ES-I3 (cell line): ENCODE data around the gene NRP2.

Source experiments
- H3K36me3 ChIP-seq: 2 replicates; pipeline ENCODE4 v1.6.1; 2013; ENCODE audit warnings: mild to moderate bottlenecking, low read length, control low read depth, moderate library complexity; ENCODE audit not compliant: insufficient read depth
- H3K4me1 ChIP-seq: 2 replicates; pipeline ENCODE4 v1.6.1; 2013; ENCODE audit warnings: mild to moderate bottlenecking, control low read depth, low read length; ENCODE audit not compliant: insufficient read depth
- H3K9ac ChIP-seq: 2 replicates; pipeline ENCODE4 v1.6.1; 2013; ENCODE audit warnings: low read depth, mild to moderate bottlenecking, low read length, moderate library complexity
- H3K9me3 ChIP-seq: 2 replicates; pipeline ENCODE4 v1.6.1; 2013; ENCODE audit warnings: mild to moderate bottlenecking, low read length, moderate library complexity; ENCODE audit not compliant: control insufficient read depth, insufficient read depth

NRP2 gene

GRCh38 chr2:205811387-205811786, 129.1 kb downstream of the NRP2 start:
- no peaks in the 10 kb centered on the region for H3K9me3 ChIP-seq
- no peaks in the 10 kb centered on the region for H3K36me3 ChIP-seq
- no peaks in the 10 kb centered on the region for H3K4me1 ChIP-seq
- H3K9ac ChIP-seq = no peak overlapping the region

DNA sequence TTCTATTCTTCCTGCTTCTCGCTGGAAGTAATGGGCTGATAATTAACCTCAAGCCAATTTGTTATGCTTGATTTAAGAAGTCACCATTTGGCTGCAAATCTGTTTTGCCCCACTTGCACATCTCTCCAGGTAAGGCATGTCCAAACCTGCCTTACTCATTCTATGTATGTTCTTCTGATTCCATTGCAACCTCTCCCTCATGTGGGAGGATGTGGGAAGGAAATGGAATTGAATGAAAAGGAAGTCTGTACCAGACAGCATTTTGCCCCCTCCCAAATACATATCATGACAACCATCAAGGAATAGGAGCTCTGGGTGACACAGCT, 131.7 kb downstream of the NRP2 start:
- no peaks in the 10 kb centered on the region for H3K9me3 ChIP-seq
- H3K9ac ChIP-seq = no peak overlapping the region
- no peaks in the 10 kb centered on the region for H3K4me1 ChIP-seq
- H3K36me3 ChIP-seq = no peaks in the 10 kb centered on the region

GRCh38 chr2:205815673-205816072, 133.4 kb downstream of the NRP2 start:
- Histone ChIP-seq H3K9ac (no peak overlapping the region), H3K9me3 (no peaks in the 10 kb centered on the region), H3K4me1 (no peaks in the 10 kb centered on the region), H3K36me3 (no peaks in the 10 kb centered on the region)

GRCh38 chr2:205816268-205816667, 134.0 kb downstream of the NRP2 start:
- H3K9me3 ChIP-seq = no peaks in the 10 kb centered on the region
- no peak overlapping the region for H3K9ac ChIP-seq
- H3K36me3 ChIP-seq = no peaks in the 10 kb centered on the region
- H3K4me1 ChIP-seq = no peaks in the 10 kb centered on the region

- no peaks in the 10 kb centered on the region for H3K36me3 ChIP-seq
- no peaks in the 10 kb centered on the region; the same call in 1 of the 2 replicates for H3K9me3 ChIP-seq
- 0 out of 2 replicates have a peak, but pooled peaks cover 4% of the 10 kb centered on the region for H3K4me1 ChIP-seq
- no peak overlapping the region for H3K9ac ChIP-seq
Measured at GRCh38 chr2:205822579-205822978, 140.3 kb downstream of the NRP2 start.

GRCh38 chr2:205827809-205828365, 145.6 kb downstream of the NRP2 start:
- no peaks in the 10 kb centered on the region for H3K36me3 ChIP-seq
- H3K9ac ChIP-seq = no peak overlapping the region
- no peaks in the 10 kb centered on the region; the same call in 1 of the 2 replicates for H3K9me3 ChIP-seq
- H3K4me1 ChIP-seq = 0 out of 2 replicates have a peak, but pooled peaks cover 6% of the 10 kb centered on the region

DNA sequence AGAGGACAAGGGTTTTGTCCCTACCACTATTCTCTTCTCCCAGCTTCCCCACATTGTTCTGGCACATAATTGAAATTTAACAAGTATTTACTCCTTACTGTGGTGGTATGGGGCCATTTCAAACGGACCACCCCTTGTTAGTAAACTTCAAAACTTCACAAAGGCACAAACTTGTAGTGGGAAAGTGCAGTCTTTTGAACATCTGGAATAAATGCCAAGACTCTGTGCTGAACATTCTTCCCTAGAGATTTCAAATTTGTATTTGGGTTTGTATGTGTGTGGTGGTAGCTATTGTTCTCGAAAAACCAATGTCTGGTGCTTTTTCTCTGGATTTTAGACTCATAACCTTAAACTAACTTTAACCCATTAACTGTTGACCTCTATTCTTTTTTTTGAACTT, 151.6 kb downstream of the NRP2 start:
- peaks cover 11% of the 10 kb centered on the region for H3K4me1 ChIP-seq
- no peak overlapping the region for H3K9ac ChIP-seq
- H3K36me3 ChIP-seq = no peaks in the 10 kb centered on the region; the same call in 1 of the 2 replicates
- no peaks in the 10 kb centered on the region for H3K9me3 ChIP-seq

GRCh38 chr2:205834796-205835195, 152.5 kb downstream of the NRP2 start:
- H3K4me1 ChIP-seq = peaks cover 11% of the 10 kb centered on the region
- H3K36me3 ChIP-seq = no peaks in the 10 kb centered on the region; the same call in 1 of the 2 replicates
- no peak overlapping the region for H3K9ac ChIP-seq
- no peaks in the 10 kb centered on the region for H3K9me3 ChIP-seq

DNA sequence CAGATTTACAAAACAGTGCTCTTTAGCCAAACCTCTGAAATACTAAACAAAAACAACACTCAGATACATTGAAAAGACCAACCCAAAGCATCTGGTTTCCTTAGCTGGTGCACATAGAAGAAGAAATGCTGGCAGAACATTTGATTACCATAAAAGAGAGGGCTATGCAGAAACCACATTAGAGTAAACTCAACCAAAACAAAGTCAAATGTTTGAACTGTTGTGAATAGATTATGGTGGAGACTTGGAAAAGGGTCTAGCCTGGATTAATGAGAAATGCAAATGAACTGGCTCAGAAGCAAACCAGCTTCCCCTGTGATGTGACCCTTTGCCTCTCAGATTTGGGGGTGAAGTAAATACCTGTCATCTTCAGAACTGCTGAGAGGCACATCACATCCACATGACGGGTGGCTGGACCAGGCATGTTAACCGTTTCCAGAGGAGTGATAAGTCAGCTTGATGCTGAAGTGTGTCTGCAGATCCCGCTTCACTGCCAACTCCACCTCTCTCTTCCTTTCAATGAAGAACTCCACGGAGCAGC, 153.0 kb downstream of the NRP2 start:
- H3K4me1 ChIP-seq = peaks cover 11% of the 10 kb centered on the region
- H3K36me3 ChIP-seq = no peaks in the 10 kb centered on the region; the same call in 1 of the 2 replicates
- H3K9me3 ChIP-seq = no peaks in the 10 kb centered on the region
- H3K9ac ChIP-seq = no peak overlapping the region

- H3K4me1 ChIP-seq = peaks cover 11% of the 10 kb centered on the region
- H3K9me3 ChIP-seq = no peaks in the 10 kb centered on the region
- no peak overlapping the region for H3K9ac ChIP-seq
- no peaks in the 10 kb centered on the region; the same call in 1 of the 2 replicates for H3K36me3 ChIP-seq
Measured at GRCh38 chr2:205835923-205836322, 153.6 kb downstream of the NRP2 start.

- H3K36me3 ChIP-seq = no peaks in the 10 kb centered on the region; the same call in 1 of the 2 replicates
- no peaks in the 10 kb centered on the region for H3K9me3 ChIP-seq
- no peak overlapping the region for H3K9ac ChIP-seq
- H3K4me1 ChIP-seq = peaks cover 11% of the 10 kb centered on the region
Measured at GRCh38 chr2:205836477-205837221, 154.3 kb downstream of the NRP2 start.

- Histone ChIP-seq H3K9ac (no peak overlapping the region), H3K4me1 (peaks cover 11% of the 10 kb centered on the region), H3K9me3 (no peaks in the 10 kb centered on the region), H3K36me3 (no peaks in the 10 kb centered on the region; the same call in 1 of the 2 replicates)
Measured at GRCh38 chr2:205837663-205838062, 155.4 kb downstream of the NRP2 start.

DNA sequence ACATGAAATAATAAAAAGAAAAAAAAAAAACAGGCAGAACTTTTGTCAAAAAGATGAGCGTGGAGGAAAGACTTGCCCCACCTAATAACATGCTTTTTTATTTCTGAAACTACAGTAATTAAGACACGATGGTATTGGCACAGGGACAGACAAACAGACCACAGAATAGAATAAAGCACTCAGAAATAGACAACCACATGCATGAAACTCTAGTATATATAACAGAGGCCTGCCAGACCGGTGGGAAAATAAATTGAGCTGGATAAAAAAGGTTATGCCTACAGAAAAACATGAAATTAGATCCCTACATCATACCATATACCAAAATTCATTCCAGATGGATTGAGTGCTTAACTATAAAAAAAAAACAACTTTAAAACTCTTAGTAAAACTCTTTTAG, 163.1 kb downstream of the NRP2 start:
- H3K9me3 ChIP-seq = no peaks in the 10 kb centered on the region
- H3K36me3 ChIP-seq = no peaks in the 10 kb centered on the region
- H3K9ac ChIP-seq = no peak overlapping the region
- no peaks in the 10 kb centered on the region for H3K4me1 ChIP-seq
